Measurements from ENCODE around the gene HCFC1.

The HCFC1 gene

DNA sequence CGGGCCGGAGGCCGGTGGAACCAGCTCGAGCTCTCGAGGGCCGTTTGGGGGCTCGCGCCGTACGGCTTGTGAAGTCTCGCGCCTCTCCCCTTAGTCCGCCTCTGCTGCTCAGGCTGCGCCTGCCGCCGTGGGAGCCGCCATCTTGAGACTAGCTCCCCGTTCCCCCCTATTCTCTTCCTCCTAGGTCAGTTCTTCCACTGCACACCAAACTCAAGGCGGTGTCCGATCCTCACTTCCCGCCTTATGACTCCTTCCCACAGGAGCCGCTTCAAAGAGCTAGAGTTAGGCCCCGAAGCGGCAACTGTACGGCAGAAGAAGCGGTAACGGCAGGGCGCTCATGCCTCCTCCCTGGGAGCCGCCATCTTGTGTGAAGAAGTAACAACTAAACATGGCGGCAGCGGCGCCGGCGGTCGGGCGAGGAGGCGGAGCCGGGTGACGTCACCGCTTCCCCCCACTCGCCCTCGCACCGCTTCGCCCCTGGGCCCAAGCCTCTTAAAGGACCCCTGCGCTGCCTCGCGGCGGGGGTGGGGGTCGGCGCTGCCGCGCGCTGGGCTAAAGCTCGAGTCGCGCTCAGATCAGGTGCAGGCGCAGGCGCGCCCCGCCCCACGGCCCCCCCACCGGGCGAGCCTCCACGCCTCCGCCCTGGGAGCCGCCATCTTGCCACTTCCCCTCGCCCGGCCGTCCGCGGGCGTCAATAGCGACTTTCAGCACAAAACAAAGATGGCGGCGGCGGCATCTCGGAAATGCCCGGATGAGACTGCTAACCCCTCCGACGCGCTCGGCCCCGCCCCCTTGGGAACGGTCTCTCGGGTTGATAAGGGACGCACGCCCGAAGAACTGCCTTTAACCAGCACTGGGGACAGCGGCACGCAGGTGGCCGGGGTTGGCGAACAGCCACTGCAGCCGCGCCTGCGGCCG, at the start of gene HCFC1:
HCFC1 (minus strand) TSS at position 369 of the 918 bp plus-strand sequence. CDS start 978 bp downstream, outside the sequence.
- in situ Hi-C loops (cut with MboI; ENCODE audit: low sequenced_read_pairs): no loop called here

DNA sequence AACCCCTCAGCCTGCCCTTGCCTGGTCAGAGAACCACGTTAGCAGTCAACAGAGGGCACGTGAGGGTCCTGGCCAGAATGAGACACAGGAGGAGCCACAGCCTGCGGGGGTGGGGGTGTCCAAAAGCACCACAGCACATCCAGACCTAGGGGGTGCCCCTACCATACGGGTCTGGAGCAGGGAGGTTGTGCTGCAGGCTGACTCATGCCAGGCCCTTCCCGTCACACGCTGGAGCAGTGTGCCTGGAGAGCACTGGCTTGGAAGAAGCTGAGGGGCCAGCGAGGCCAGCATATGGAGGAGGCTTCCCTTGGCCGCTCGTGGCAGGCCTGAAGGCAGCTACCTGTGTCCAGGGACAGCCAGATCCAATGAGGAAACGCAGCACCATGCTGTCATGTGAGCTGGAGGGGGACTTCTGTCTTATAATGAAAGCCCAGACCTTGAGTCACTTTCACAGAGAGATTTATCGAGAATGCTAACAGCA, 49.6 kb upstream of the HCFC1 start:
- in situ Hi-C loops (cut with MboI; ENCODE audit: low sequenced_read_pairs): no loop called here

DNA sequence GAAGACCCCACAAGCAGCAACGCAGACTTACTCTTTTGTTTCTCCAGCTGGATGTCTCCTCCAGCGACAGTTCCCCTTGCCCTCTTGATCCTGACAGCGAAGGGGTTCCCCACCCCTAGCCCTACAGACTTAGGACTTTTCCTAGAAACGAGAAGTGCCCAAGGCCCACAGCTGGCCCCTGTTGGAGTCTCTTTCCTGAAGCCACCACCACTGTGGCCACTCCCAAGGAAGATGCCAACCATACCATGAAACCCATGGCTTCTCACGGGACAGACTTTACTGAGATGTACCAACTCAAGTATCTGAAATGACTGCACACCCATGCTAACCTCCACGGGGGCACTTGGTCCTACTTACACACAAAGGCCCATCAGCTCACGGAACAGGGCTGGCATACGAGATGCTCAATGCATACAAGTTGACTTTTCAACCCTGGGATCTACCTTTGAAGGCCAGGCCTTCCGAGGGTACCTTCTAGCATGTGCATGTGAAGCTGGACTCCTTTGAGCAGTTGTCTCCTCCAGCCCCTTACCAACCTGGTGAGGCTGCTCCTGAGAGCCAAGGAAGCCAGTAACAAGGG, 49.0 kb upstream of the HCFC1 start:
- in situ Hi-C loops (cut with MboI; ENCODE audit: low sequenced_read_pairs): no loop called here

DNA sequence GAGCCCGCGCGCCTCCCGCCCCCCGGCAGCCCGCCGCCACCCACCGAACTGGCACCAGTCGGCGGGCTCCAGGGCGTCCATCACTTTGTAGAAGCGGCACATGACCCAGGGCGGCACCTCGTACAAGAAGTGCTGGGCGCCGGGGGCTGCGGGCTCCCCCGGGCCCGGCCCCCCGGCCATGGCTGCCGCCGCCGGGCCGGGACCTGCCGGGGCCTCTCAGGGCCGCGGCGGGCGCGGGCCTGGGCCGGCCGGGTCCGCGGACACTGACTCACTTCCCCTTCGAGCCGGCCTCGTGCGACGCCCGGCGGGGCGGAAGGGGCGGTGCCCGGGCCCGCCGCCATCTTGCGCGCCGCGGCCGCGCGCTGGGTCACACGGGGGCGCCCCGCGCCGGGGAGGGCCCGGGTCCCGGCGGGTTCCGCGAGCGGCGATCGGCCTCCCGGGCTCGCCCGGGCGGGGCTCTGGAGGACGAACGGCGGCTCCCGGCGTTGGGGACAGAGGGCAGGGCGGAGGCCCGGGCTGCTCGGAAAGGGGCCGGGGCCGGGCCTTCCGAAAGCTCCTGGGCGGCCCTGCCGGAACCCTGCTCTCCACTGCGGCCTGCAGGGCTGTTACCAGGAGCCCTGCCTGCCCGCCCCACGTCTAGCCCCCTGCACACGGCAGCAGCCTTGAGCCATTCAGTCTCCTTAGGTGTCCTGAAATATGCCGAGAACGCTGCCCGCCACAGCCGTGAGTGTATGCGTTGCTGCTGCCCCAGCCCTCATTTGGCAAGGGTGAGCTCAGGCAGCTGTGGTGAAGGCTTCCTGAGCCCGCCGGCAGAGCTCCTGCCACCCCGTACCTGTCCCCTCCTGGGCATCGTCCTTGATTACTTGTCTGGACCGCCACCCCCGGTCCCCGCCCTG, 48.3 kb upstream of the HCFC1 start, which contains the start of gene IRAK1:
IRAK1 (minus strand) TSS at position 270 of the 896 bp plus-strand sequence; CDS start at position 180, 90 bp downstream.
- in situ Hi-C loops (cut with MboI; ENCODE audit: low sequenced_read_pairs): no loop called here

DNA sequence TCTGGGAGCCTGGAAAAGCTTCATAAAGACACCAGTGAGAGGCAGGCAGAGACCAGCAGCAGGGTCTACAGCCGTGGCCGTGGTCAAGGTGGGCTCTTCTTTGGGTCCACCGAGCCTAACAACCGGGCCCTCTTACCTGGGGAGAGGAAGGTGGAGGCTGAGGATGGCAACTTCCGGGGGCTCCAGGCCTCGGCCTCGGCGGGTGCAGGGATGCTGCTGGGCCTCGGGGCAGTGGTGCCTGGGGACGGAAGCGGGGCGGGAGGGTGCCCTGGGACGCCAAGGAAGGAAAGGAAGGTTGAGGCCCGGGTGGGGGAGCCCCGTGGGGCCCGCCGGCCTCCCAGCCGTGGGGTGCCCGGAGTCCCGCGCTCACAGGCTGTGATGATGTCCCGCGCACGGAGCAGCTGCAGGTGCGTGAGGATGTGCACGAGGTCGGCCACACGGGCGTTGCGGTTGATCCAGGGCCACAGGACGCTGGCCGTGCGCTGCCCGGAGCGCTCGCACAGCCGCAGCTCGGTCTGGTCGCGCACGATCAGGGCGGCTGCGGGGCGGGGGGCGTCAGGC, 47.5 kb upstream of the HCFC1 start:
- in situ Hi-C loops (cut with MboI; ENCODE audit: low sequenced_read_pairs): no loop called here

DNA sequence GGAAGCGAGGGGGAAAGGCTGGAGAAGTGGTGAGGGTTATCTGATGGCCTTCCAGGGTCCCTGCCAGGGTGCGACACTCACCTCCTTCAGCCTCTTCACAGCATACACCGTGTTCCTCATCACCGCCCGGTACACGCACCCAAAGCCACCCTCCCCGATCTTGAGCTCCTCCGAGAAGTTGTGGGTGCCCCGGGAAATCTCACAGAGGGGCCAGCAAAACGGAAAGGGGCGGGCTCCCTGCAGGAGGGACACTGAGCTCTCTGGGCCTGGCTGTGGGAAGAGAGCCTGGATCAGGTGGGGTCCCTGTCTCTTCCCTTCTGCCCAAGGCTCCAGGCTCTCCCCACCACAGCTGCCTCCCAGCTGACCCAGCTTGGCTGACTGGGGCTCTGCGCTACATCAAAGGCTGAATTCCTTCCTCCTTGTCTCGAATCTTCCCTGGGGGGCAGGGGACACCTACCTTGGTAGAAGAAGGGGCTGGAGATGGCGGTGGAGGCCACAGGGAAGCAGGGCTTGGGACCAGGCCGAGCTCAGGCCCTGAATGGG, 47.0 kb upstream of the HCFC1 start:
- in situ Hi-C loops (cut with MboI; ENCODE audit: low sequenced_read_pairs): no loop called here

DNA sequence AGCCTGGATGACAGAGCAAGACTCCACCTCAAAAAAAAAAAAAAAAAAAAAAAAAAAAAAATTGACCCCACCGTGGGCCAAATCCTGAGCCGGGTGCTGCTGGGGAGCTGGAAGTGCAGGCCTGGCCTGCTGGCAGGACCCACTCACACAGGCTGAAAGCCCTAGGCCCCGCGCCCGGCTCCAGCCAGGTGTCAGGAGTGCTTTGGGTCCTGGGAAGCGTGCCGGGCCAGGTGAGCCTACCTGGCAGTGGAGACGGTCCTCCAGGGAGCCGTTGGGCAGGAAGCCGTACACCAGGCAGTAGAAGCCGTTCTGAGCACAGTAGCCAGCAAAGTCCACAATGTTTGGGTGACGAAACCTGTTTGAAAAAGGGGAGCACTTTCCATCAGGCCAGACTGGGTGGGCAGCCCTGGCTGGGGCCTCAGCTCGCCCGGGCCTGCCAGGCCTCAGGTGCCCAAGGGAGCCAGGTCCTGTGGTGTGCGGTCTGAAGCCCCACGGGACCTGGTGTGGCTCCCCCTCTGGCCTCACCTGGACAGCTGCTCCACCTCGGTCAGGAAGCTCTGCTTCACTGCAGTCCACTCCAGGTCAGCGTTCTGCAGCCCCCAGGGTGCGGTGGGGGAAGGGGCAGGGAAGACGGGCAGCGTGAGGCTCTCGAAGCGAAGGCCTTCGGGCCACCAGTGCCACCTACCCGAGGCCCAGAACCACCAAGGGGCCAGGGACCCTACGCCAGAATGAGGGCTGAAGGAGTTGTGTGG, 46.3 kb upstream of the HCFC1 start:
- in situ Hi-C loops (cut with MboI; ENCODE audit: low sequenced_read_pairs): no loop called here

DNA sequence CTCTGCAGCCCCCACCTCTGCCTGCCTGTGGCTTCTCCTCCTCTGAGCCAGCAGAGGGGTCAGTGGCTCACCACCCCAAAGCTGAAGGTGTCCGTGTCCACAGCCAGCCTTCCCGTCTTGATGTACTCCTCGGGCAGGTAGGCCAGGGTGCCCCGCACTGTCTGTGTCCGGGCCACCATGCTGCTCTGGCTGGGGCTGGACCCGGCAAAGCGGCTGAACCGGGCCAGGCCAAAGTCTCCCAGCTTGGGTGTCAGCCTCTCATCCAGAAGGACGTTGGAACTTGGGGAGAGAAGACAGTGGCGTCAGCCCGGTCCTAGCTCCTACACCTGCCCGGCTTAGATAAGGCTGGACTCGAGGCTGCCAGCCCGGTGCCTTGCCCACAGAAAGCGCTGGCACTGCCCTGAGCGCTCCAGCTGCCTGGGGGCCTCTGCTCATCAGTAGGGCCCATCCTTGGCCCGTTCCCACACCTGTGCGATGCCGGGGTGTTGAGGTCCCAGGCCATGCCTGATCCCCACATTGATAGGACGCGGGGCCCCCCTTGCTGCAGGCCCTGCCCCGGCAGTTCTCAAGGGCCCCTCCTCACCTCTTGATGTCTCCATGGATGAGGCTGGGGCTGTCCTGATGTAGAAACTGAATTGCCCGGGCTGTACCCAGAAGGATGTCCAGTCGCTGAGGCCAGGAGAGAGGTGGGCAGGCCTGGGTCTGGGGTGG, 44.9 kb upstream of the HCFC1 start:
- in situ Hi-C loops (cut with MboI; ENCODE audit: low sequenced_read_pairs): no loop called here

DNA sequence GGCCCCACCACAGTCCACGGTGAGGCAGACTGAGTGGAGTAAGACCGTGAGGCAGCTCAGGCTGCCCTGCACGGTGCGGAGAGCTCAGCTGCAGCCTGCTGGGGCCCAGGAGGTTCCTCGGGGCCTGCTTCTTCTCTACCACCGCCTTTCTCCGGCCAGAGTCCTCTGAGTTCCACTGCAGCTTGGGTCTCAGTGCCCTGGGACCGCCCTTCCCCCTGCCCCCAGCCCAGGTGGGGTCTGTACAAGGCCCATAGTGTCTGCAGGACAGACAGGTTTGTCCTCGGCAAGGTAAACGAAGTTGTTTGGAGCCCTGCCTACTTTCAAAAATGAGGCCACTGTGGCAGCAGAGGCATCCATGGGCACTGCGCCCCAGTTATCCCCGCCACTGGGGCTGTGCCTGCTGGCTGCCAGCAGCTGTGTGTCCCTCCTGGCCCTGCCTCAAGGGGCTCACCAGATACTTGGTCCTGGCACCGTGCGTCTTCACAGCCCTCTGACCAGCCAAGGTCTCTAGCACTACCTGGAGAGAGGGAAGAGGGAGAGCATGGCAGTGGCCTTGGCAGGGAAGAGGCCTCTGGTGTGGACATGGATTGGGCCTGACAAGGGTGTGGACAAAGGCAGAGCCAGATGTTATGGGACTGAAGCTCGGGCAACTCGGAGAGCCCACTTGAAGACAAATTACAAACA, 44.1 kb upstream of the HCFC1 start:
- in situ Hi-C loops (cut with MboI; ENCODE audit: low sequenced_read_pairs): no loop called here

DNA sequence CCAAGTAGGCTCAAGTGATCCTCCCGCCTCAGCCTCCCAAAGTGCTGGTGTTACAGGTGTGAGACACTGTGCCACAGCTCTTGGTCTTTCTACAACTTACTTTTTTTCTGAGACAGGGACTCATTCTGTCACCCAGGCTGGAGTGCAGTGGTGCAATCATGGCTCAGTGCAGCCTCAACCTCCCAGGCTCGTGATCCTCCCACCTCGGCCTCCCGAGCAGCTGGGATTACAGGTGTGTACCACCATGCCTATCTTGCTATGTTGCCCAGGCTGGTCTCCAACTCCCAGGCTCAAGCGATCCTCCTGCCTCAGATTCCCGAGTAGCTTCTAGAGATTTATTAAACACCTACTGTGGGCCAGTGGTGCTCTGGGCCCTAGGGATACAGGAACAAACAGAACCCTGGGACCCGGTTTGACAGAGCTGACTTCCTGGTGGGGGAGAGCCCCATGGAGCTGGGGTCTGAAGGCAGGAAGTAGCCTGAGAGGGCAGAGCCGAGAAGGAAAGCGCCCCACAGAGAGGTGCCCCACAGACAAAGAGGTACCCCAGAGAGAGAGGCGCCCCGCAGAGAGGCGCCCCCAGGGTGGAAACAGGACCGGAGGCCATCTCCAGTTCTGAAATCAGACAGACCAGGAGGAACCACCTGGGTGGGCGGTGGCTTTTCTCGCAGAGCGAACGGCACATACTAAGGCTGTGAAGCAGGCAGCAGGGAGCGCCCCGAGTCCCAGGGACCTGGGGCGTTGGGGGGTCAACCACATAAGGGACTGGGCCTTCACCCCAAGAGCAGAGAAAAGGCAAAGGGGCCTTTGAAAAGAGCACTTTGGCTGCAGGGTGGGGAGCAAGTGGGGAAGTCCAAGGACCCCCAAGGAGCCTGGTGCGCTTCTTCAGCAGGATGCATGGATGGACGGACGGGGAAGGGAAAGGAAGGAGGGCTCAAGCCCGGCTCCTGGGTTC, 43.1 kb upstream of the HCFC1 start:
- in situ Hi-C loops (cut with MboI; ENCODE audit: low sequenced_read_pairs): no loop called here

DNA sequence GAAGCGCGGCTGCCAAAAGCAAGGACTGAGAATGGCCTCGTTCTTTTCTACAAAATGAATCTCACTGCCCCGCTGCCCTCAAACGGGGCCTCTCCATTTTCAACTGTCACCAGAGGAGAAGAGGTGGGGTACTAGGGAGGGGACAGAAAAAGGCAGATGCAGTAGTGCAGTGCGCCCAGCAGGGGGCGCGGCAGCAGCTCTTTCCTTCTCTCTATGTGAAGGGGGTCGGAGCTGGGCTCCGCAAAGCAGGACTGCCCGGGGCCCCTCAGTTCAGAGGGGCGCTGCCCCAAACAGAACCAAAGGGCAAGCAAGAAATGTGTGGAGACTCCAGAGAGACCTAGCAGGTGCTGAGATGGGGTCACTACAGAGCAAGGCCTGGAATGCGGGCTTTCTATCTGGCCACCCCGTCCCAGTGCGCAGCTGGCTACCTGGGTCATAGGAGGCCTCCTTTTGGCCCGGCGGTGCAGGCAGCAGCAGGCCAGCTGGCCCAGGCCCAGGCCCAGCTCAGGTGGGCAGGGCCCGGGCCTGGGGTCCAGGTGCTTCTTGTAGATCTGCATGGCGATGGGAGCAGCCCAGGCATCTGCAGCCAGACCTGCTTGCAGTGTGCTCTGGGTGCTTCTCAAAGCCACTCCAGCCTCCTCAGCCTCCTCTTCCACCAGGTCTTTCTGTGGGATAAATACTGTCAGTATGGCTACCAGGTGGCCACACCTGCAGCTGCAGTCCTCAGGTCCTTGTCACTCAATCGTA, 42.2 kb upstream of the HCFC1 start:
- in situ Hi-C loops (cut with MboI; ENCODE audit: low sequenced_read_pairs): no loop called here

DNA sequence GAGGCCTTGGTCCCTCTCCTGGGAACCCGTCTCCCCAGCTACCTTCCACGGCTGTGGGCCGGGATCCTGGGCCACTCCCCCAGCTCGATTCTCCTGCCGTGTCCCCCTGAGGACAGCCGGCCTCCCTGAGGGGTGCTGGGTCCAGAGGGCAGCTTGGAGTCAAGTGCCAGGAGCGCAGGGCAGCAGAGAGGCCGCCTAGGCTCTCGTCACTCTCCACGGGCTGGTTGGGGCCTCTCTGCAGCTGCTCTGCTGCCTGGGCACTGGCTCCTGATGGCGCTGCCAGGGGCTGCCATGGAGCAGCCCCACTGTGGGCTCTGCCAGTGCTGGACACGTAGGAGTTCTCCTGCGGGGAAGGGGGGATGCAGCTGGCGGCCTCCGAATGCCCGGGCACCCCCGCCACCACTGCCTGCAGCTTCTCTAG, 41.4 kb upstream of the HCFC1 start:
- in situ Hi-C loops (cut with MboI; ENCODE audit: low sequenced_read_pairs): no loop called here

DNA sequence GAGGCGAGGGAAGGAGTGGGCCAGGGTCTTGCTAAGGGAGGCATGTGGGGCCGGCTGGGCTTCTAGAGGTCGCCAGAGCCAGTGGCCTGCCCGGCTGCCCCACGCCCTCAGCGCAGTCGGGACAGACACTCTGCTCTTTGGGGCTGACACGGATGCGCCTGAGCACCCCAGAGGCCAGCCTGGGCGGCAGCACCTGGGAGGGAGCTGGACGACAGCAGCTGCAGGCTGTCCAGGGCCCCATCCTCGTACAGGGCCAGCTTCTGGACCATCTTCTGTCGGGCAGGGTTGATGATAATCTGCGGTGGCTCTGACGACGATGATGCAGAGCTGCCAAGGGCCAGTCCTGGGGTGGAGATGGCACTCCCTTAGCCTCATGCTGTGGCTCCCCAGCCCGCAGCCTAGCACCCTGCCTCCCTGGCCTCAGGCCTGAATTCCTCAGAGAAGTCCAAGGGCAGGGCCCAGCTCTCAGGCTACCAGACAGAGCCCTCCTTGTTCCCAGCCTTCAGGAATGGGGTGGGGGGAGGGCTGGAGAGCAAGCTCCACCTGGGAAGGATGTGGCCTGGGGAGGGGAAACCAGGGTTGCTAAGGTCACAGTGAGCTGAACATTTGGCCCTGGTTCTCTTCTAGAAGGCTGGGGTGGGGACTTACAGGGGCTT, 40.8 kb upstream of the HCFC1 start:
- in situ Hi-C loops (cut with MboI; ENCODE audit: low sequenced_read_pairs): no loop called here

DNA sequence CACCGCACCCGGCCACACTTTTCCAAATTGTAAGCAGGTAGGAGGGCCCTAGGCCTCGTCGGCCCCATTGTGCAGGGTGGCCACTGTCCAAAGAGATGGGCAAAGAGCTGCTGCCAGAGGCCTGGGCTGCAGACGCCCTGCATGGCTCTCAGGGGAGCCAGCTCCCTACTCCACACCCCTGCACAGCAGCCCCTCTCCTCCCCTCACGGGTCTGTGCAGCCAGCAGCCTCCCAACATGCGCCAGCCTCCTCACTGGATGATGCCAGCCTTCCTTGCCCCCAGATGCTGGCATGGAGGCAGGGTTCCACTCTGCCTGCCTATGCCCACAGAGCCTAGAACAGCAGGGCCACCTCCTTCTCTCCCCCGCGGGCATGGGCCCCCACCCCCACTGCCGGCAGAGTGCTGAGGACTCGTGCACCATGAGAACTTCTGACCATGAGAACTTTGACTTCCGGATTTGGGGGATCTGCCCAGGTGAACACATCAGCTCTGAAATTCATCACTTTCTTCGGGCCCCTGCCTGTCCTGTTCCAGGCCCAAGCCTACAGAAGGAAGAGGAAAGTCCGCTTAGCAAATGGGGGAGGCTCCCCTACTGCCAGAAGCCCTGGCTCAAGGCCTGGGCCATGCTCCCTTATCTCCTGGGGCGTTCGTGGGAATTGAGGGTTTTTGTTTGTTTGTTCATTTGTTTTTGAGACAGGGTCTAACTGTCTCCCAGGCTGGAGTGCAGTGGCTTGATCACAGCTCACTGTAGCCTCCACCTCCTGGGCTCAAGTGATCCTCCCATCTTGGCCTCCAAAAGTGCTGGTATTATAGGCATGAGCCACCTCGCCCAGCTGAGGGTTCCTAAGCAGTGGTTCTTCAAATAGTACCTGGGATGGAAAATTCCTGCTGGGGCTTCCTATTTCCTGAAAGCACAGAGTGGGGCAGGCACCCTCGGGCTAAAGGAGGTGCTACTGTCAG, 40.0 kb upstream of the HCFC1 start:
- in situ Hi-C loops (cut with MboI; ENCODE audit: low sequenced_read_pairs): no loop called here
